Mesodermal cell (in vitro differentiated cells): ENCODE measurements around the gene GAB2.

Experiments
- H3K27ac ChIP-seq: 2 replicates; pipeline ENCODE4 v1.7.0; 2013; ENCODE audit warnings: mild to moderate bottlenecking, low read depth, low read length, moderate library complexity; ENCODE audit not compliant: severe bottlenecking
- H3K36me3 ChIP-seq: 2 replicates; pipeline ENCODE4 v1.7.1; 2013; ENCODE audit warnings: mild to moderate bottlenecking, low read length, moderate library complexity; ENCODE audit not compliant: control insufficient read depth, insufficient read depth
- H3K4me1 ChIP-seq: one replicate; pipeline ENCODE4 v1.7.1; 2013; ENCODE audit warnings: mild to moderate bottlenecking, low read length; ENCODE audit not compliant: insufficient read depth, control insufficient read depth, poor library complexity, severe bottlenecking
- H3K4me3 ChIP-seq: 2 replicates; pipeline ENCODE4 v1.7.0; 2013; ENCODE audit warnings: low read length, control low read depth, mild to moderate bottlenecking; ENCODE audit not compliant: insufficient read depth, poor library complexity, severe bottlenecking; ENCODE audit errors: extremely low read depth
- H3K9me3 ChIP-seq: 2 replicates; pipeline ENCODE4 v1.7.1; 2013; ENCODE audit warnings: mild to moderate bottlenecking, low read length, moderate library complexity; ENCODE audit not compliant: control insufficient read depth
- WGBS, 2 experiments: methylation state at CpG; one replicate each; pipeline ENCODE4 v1.1.5; 2013; ENCODE audit warnings: missing lambda C conversion rate in 2 of 2; ENCODE audit not compliant: insufficient coverage in 2 of 2; 5-methylcytosine and 5-hydroxymethylcytosine counted together

The GAB2 gene

DNA sequence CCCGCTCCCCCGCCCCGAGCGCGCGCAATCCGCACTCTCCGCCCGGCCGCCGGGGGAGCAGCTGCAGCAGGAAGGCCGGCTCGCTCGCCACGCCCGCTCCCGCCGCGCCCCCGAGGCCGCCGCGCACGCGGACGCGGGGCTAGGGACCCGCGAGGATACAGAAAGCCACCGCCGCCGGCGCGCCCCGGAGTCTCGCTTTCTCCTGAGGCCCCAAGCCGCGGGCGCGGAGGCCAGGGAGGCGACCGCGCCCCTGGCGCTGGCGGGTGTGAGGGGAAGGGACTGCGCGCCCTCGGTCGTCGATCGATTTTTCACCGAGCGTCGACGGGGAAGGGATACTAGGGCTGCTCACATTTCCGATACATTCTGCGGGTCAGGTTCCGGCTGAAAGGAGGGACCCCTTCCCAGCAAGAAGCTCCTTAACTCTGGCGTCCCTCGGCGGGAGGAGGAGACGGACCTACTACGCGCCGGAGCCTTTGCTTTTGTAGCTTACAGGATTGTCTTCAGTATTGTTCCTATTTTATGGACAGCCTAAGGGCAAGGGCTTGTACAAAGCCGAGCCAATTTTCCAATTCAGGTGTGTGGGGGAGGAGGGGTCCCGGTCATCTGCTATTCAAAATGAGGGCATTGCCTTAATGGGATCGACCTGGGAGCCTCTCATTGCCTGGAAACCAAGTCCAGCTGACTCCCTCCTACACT is 416 bp upstream of the GAB2 start:
- Histone ChIP-seq H3K9me3 (no peaks in the 10 kb centered on the region), H3K4me1 (peaks cover 11% of the 10 kb centered on the region), H3K4me3 (peak overlapping the region; percentile 55), H3K27ac (peak overlapping the region; percentile 66), H3K36me3 (peaks cover 7% of the 10 kb centered on the region)
- 1% methylated on average over 43 to 45 of the region's 68 CpGs for WGBS, 2 experiments

DNA sequence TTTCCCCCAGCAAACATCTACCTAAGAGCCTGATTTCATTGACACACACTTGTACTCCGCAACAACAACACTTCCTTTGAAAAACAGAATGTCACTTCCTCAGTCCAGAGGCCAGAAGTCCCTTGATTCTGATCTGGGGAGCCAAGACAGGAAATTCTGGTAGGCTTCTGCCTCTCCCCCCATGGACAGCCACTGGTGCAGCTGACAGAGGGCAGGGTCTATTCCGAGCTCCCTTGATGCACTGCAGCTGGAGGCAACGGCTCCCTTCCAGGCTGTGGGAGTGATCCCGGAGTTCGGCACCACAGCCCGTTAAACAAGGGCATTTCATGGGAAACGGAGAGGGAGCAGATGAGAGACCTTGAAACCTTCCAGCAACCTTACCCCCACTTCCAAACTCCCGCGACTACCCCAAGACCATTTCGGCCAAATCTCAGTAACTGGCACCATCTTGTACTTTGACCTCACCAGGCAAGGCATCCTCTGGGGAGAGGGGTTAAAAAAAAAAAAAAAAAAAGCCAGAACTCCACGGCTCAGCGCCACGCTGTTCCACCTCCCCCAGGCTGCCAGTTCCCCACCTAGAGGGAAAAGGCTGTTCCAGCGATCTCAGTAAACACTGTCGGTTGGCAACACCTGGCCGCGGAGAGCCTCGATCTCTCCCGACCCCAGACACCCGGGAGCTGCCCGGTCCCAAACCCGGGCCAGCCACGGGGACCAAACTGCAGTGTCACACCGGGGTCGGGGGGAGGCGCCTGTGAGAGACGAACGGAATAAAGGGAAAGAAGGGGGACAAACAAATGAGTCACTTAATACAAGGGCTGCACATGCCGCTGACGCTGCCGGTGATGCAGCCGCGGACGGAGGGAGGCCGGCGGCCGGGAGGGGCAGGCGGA is 1.1 kb downstream of the GAB2 start:
- peaks cover 12% of the 10 kb centered on the region for H3K36me3 ChIP-seq
- H3K9me3 ChIP-seq: no peaks in the 10 kb centered on the region
- peak overlapping the region; percentile 71 for H3K4me3 ChIP-seq
- H3K4me1 ChIP-seq: peaks cover 11% of the 10 kb centered on the region
- H3K27ac ChIP-seq: peak overlapping the region; percentile 97
- 2 to 4% methylated on average over 23 to 28 of the region's 38 CpGs for WGBS, 2 experiments

- 88 to 100% methylated on average over 2 to 3 of the region's 4 CpGs for WGBS, 2 experiments
- H3K9me3 ChIP-seq: peaks cover 6% of the 10 kb centered on the region
- H3K4me1 ChIP-seq: peaks cover 11% of the 10 kb centered on the region
- no peak overlapping the region for H3K27ac ChIP-seq
- peaks cover 12% of the 10 kb centered on the region for H3K36me3 ChIP-seq
- no peak overlapping the region for H3K4me3 ChIP-seq
Observed at GRCh38 chr11:78415338-78415737, 2.3 kb downstream of the GAB2 start.

DNA sequence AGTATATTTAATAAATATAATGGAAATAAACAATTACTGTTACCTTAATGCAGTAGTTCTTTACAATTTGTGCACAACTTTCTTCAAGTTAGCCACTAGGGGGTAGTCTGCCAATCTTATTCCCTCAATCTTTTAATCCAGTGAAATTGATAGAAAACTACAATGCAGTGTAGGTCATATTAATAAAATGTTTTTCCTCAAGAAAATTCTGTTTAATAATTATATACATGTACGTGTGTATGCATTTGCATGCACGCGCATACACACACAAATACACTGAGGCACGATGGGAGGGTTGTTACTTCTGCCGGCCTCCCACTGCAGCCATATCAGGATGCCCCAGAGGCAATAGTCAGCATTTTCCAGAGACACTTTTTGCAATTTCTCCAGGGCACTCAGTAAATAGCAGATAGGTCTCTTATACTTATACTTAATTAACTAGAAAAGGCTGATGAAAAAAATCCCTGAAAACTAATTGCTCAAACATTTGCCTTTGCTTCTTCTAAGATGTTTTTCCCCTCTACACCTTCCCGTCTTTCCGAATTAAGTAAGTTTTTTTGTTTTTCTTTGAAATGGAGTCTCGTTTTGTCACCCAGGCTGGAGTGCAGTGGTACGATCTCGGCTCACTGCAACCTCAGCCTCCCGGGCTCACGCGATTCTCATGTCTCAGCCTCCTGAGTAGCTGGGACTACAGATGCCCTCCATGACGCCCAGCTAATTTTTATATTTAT is 3.1 kb downstream of the GAB2 start:
- Histone ChIP-seq H3K36me3 (peaks cover 12% of the 10 kb centered on the region), H3K4me3 (no peak overlapping the region), H3K27ac (no peak overlapping the region), H3K9me3 (peaks cover 10% of the 10 kb centered on the region), H3K4me1 (peaks cover 11% of the 10 kb centered on the region)
- WGBS, 2 experiments: 90 to 98% methylated on average over 9 to 11 of the region's 14 CpGs

- peaks cover 19% of the 10 kb centered on the region for H3K9me3 ChIP-seq
- peaks cover 24% of the 10 kb centered on the region for H3K36me3 ChIP-seq
- no peak overlapping the region for H3K4me3 ChIP-seq
- H3K4me1 ChIP-seq: no peaks in the 10 kb centered on the region
- no peak overlapping the region for H3K27ac ChIP-seq
- WGBS, 2 experiments: 100% methylated on average over 1 of the region's 3 CpGs; no CpG with 5 or more reads in 1 of the 2 experiments
Observed at GRCh38 chr11:78408619-78409018, 9.0 kb downstream of the GAB2 start.

DNA sequence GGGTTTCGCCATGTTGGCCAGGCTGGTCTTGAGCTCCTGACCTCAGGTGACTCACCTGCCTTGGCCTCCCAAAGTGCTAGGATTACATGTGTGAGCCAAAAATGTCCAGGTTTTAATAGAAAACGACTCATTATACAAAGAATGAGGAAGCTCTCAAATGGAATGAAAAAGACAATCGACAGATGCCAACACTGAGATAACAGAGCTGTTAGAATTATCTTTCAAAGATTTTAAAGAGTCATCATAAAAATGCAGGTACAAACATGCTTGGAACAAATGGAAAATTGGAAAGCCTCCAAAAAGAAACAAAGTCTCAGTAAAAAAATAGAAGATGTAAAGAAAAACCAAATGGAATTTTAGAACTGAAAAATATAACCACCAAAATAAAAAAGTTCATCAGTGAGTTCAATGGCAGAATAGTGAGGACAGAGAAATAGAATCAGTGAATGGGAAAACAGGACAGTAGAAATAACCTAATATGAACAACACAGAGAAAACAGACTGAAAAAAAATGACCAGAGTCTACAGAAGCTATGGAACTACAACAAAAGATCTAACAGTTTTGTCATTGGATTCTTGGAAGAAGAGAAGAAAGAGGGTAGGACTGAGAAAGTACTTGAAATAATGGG is 10.9 kb downstream of the GAB2 start:
- no peaks in the 10 kb centered on the region for H3K4me1 ChIP-seq
- H3K4me3 ChIP-seq: no peak overlapping the region
- H3K36me3 ChIP-seq: peaks cover 22% of the 10 kb centered on the region
- H3K9me3 ChIP-seq: peaks cover 19% of the 10 kb centered on the region
- no peak overlapping the region for H3K27ac ChIP-seq
- WGBS, 2 experiments: 83 to 100% methylated on average over 1 to 2 of the region's 3 CpGs

GRCh38 chr11:78405805-78406204 is 11.8 kb downstream of the GAB2 start:
- H3K4me1 ChIP-seq: no peaks in the 10 kb centered on the region
- H3K4me3 ChIP-seq: no peak overlapping the region
- peaks cover 17% of the 10 kb centered on the region for H3K9me3 ChIP-seq
- 92% methylated on average over 2 of the region's 2 CpGs; no CpG with 5 or more reads in 1 of the 2 experiments for WGBS, 2 experiments
- no peak overlapping the region for H3K27ac ChIP-seq
- H3K36me3 ChIP-seq: peaks cover 26% of the 10 kb centered on the region

DNA sequence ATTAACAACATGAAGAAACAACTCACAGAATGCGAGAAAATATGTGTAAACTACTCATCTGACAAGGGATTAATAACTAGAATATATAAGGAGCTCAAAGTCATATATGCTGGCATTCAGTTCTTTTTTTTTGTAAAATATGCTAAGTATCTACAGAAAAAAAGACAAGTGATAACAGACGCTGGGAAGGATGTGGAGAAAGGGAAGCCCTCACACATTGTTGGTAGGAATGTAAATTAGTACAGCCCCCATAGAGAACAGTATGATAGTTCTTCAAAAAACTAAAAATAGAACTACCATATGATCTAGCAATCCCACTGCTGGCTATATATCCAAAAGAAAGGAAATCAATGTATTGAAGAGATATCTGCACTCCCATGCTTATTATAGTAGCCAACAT is 13.8 kb downstream of the GAB2 start:
- H3K4me1 ChIP-seq: peaks cover 3% of the 10 kb centered on the region
- no peak overlapping the region for H3K4me3 ChIP-seq
- WGBS, 2 experiments: no CpG with 5 or more reads among the region's 2 CpGs
- peaks cover 3% of the 10 kb centered on the region for H3K9me3 ChIP-seq
- H3K27ac ChIP-seq: no peak overlapping the region
- H3K36me3 ChIP-seq: peaks cover 19% of the 10 kb centered on the region

DNA sequence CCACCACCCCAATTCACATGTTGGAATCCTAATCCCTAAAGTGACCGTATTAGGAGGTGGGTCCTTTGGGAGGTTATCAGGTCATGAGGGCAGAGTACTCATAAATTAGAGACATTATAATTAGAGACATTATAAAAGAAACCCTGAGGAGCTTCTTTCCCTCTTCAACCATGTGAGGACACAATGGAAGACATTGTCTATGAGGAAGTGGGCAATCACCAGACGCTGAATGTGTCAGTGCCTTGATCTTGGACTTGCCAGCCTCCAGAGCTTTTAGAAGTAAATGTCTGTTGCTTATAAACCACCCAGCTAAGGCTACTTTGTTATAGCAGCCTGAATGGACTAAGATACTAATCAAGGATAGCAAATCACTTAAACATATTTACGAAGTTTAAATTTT is 14.8 kb downstream of the GAB2 start:
- Histone ChIP-seq H3K4me3 (no peak overlapping the region), H3K27ac (no peak overlapping the region), H3K36me3 (peaks cover 15% of the 10 kb centered on the region), H3K9me3 (no peaks in the 10 kb centered on the region), H3K4me1 (peaks cover 3% of the 10 kb centered on the region)
- WGBS, 2 experiments: no CpG with 5 or more reads among the region's 3 CpGs

- H3K9me3 ChIP-seq: no peaks in the 10 kb centered on the region
- H3K36me3 ChIP-seq: peaks cover 9% of the 10 kb centered on the region
- WGBS, 2 experiments: 100% methylated on average over 2 of the region's 3 CpGs; no CpG with 5 or more reads in 1 of the 2 experiments
Observed at GRCh38 chr11:78400702-78401101, 16.9 kb downstream of the GAB2 start.

More at GRCh38 chr11:78400702-78401101, 16.9 kb downstream of the GAB2 start:
- peaks cover 3% of the 10 kb centered on the region for H3K4me1 ChIP-seq
- no peak overlapping the region for H3K4me3 ChIP-seq
- H3K27ac ChIP-seq: no peak overlapping the region
